Peyer's patch (tissue), 4 donors: ENCODE measurements around the gene CLEC1B.

ENCODE experiments used
- POLR2A ChIP-seq, 2 donors: fragments of 450-650 bp; IDR thresholded peaks; one replicate each; pipeline ENCODE4 v1.5.1; 2017; ENCODE audit warnings: antibody characterized with exemption in 2 of 2, mild to moderate bottlenecking in 2 of 2, moderate library complexity in 2 of 2
- TF ChIP-seq, protein P1 (sequence below), 6 experiments: fragments of 450-650 bp in 4 of 6; fragments of 200-600 bp in 2 of 6; sonication (generic) in 1 of 6; IDR thresholded peaks; one replicate each; pipeline ENCODE4 v1.5.1; 2017 to 2019; ENCODE audit warnings: antibody characterized with exemption in 6 of 6, mild to moderate bottlenecking in 3 of 6, moderate library complexity in 1 of 6

DNA sequence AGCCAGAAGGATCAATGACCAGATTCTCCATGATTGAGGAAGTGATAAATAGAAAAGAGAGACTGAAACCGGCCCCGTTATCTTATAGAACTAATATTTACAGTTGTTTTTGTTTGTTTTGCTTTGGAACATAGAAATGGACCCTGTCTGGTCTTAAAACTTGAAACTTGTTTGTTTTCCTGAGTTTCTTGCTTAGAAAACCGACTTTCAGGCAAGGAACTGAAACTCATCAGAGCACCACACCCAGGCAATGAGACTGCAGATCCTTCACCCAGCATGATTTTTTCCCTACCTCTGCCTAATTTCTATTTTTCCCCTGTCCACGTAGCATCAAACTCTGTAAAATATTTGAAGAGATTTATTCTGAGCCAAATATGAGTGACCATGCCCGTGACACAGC, 38.3 kb downstream of the CLEC1B start:
- TF ChIP-seq, protein P1, sequence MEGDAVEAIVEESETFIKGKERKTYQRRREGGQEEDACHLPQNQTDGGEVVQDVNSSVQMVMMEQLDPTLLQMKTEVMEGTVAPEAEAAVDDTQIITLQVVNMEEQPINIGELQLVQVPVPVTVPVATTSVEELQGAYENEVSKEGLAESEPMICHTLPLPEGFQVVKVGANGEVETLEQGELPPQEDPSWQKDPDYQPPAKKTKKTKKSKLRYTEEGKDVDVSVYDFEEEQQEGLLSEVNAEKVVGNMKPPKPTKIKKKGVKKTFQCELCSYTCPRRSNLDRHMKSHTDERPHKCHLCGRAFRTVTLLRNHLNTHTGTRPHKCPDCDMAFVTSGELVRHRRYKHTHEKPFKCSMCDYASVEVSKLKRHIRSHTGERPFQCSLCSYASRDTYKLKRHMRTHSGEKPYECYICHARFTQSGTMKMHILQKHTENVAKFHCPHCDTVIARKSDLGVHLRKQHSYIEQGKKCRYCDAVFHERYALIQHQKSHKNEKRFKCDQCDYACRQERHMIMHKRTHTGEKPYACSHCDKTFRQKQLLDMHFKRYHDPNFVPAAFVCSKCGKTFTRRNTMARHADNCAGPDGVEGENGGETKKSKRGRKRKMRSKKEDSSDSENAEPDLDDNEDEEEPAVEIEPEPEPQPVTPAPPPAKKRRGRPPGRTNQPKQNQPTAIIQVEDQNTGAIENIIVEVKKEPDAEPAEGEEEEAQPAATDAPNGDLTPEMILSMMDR (IDR thresholded peaks at IDR 0.05), result no peak
- no peak for TF ChIP-seq POLR2A (IDR thresholded peaks at IDR 0.05)
